Prostate gland (tissue), 2 donors: ENCODE measurements around the gene SF3B2. TPM values are rescaled to one million over a fixed set of nuclear protein-coding genes. Genes with fewer than 3 reads are reported as not detected.

ENCODE experiments used
- DNase-seq: peaks from one replicate; pipeline ENCODE4 v3.0.0-alpha.2; 2019; ENCODE audit warnings: low spot score
- H3K27ac ChIP-seq, 2 donors: fragments of 200-600 bp; sonication (generic); 2 replicates each; pipeline ENCODE4 v1.5.1; 2017 to 2019
- H3K27me3 ChIP-seq: fragments of 200-600 bp; sonication (generic); replicated peaks from 2 replicates; pipeline ENCODE4 v1.5.1; 2019; ENCODE audit not compliant: insufficient read depth
- H3K36me3 ChIP-seq, 2 donors: fragments of 200-600 bp; sonication (generic); 1 replicate in 1 of 2; 2 replicates in 1 of 2; pipeline versions ENCODE4 v1.5.1 to v1.8.1; 2017 to 2019
- H3K4me1 ChIP-seq: fragments of 200-600 bp; sonication (generic); replicated peaks from 2 replicates; pipeline ENCODE4 v1.5.1; 2019
- H3K4me3 ChIP-seq, 2 donors: fragments of 200-600 bp; sonication (generic); 2 replicates each; pipeline ENCODE4 v1.5.1; 2017 to 2019
- H3K9me3 ChIP-seq: fragments of 200-600 bp; sonication (generic); 2 replicates; pipeline ENCODE4 v1.5.1; 2017
- CTCF ChIP-seq, 4 experiments: fragments of 200-600 bp in 2 of 4; fragments of 450-650 bp in 2 of 4; sonication (generic) in 2 of 4; IDR thresholded peaks; 1 replicate in 3 of 4; 2 replicates in 1 of 4; pipeline ENCODE4 v1.5.1; 2016 to 2019; ENCODE audit warnings: antibody characterized with exemption in 4 of 4, mild to moderate bottlenecking in 2 of 4, moderate library complexity in 2 of 4
- POLR2A ChIP-seq: fragments of 450-650 bp; IDR thresholded peaks from one replicate; pipeline ENCODE4 v1.6.1; 2016; ENCODE audit warnings: antibody characterized with exemption, mild to moderate bottlenecking
- POLR2AphosphoS5 ChIP-seq: sonication (generic); formaldehyde crosslinking; IDR thresholded peaks from one replicate; pipeline ENCODE4 v1.6.1; 2017; ENCODE audit warnings: antibody characterized with exemption
- WGBS: methylation state at CpG from one replicate; pipeline ENCODE4 v1.1.5; 2018; 5-methylcytosine and 5-hydroxymethylcytosine counted together
- intact Hi-C: fragments of 100-400 bp; cut with DNase I; formaldehyde crosslinking; loops from one replicate; pipeline ENCODE4 v1.14.2; 2022
- total RNA-seq, 2 donors: library from RNA; depleted of rRNA; stranded (reverse); fragments of >200 nt; gene quantifications; one replicate each; pipeline ENCODE4 v1.1.0, GENCODE V29; 2016

The SF3B2 gene
- total RNA-seq, 2 donors from 2014 or later, result 130 to 212 TPM

DNA sequence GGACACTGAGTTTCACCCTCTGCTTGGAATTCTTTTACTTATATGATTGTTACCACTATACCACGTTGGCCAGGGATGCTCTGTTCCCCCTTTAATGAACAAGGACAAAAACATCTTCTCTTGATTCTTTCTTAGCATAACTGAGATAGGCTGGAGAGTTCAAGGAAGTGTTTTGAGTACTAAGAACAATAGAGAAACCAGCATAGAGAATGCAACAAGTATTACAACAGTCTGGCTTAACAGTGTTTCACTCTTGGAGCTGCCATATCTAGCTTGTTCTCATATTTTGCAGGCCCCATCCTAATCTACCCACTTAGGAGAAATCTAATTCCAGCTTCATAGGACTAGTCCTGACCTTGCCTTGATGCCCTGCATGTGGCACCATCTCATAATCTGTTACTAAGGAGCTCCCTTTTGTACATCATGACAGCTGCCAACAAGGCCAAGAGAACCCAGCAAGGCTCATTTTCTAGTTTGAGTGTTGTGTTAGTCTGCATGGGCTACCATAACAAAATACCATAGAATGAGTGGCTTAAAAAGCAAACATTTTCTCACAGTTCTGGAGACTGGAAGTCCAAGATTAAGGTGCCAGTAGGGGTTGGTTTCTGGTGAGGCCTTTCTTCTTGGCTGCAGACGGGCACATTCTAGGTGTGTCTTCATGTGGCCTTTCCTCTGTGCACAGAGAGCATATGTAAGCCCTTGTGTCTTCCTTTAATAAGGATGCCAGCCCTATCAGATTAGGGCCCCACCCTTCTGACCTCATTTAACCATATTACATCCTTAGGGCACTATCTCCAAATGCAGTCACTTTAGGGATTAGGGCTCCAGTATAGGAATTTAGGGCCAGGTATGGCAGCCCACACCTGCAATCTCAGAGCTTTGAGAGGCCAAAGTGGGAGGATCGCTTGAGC is 55.7 kb downstream of the SF3B2 start:
- DNase-seq, result no peak
- Histone ChIP-seq H3K4me1 (peaks cover 7% of the 10 kb centered on the region), H3K9me3 (no peaks in the 10 kb centered on the region), H3K27ac (no peak overlapping the region), H3K4me3 (no peak overlapping the region), H3K36me3 (no peaks in the 10 kb centered on the region), H3K27me3 (no peaks in the 10 kb centered on the region)
- WGBS, result 85% methylated on average over 3 of the region's 3 CpGs
- no peak for TF ChIP-seq POLR2A
- no peak for TF ChIP-seq CTCF (IDR thresholded peaks at IDR 0.05)
- no peak for TF ChIP-seq POLR2AphosphoS5
- intact Hi-C loops, result no loop called here

DNA sequence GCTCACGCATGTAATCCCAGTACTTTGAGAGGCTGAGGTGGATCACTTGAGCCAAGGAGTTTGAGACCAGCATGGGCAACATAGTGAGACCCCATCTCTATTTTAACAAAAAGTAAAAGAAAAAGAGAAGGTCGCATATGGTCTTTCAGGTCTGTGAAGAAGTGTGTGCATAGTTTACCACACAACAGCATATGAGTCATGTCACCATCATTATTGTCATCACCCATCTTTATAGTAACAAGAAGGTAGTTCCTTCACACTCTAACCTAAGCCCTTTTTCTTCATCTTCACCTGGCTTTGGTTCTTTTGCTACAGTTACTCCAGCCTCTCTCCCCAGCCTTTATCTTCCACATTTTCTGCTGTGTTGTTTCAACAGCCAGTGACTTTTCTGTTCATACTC is 57.1 kb downstream of the SF3B2 start:
- intact Hi-C loops, result no loop called here
- WGBS, result 92% methylated on average over 2 of the region's 2 CpGs

DNA sequence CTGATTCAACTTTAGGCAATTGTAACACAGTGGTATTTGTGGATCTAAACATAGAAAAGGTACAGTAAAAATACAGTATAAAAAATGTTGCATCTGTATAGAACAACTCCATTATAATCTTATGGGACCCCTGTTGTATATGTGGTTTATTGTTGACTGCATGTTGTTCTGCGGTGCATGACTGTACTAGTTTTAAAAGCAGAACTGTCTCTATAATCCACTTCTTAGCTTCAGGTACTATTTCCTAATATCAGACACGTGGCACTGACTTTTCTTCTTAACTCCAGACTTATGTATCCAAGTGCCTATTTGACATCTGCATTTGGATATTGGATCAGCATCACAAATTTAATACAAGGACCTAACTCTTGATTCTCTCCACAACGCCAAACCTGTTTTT is 59.0 kb downstream of the SF3B2 start:
- H3K4me3 ChIP-seq, result no peak overlapping the region
- no peak overlapping the region for H3K27ac ChIP-seq
- no peaks in the 10 kb centered on the region for H3K9me3 ChIP-seq
- 76% methylated on average over 3 of the region's 3 CpGs for WGBS
- intact Hi-C loops, result no loop called here
- no peaks in the 10 kb centered on the region for H3K27me3 ChIP-seq
- TF ChIP-seq CTCF (IDR thresholded peaks at IDR 0.05) (no peak), POLR2A (no peak), POLR2AphosphoS5 (no peak)
- no peak for DNase-seq
- H3K4me1 ChIP-seq, result peaks cover 7% of the 10 kb centered on the region
- H3K36me3 ChIP-seq, result no peaks in the 10 kb centered on the region

More for the DNA sequence above, 57.1 kb downstream of the SF3B2 start:
- no peak overlapping the region for H3K4me3 ChIP-seq
- no peaks in the 10 kb centered on the region for H3K36me3 ChIP-seq
- DNase-seq, result no peak
- TF ChIP-seq POLR2A (no peak), CTCF (IDR thresholded peaks at IDR 0.05) (no peak), POLR2AphosphoS5 (no peak)
- H3K4me1 ChIP-seq, result peaks cover 7% of the 10 kb centered on the region
- H3K27ac ChIP-seq, result no peak overlapping the region
- H3K27me3 ChIP-seq, result no peaks in the 10 kb centered on the region
- no peaks in the 10 kb centered on the region for H3K9me3 ChIP-seq

- TF ChIP-seq POLR2AphosphoS5 (no peak), CTCF (IDR thresholded peaks at IDR 0.05) (no peak), POLR2A (no peak)
- no peak for DNase-seq
- no peaks in the 10 kb centered on the region for H3K9me3 ChIP-seq
- peaks cover 7% of the 10 kb centered on the region for H3K4me1 ChIP-seq
- no peak overlapping the region for H3K4me3 ChIP-seq
- H3K27ac ChIP-seq, result no peak overlapping the region
- no peaks in the 10 kb centered on the region for H3K36me3 ChIP-seq
- H3K27me3 ChIP-seq, result no peaks in the 10 kb centered on the region
- 82% methylated on average over 9 of the region's 9 CpGs for WGBS
- intact Hi-C loops, result no loop called here
These were observed 59.9 kb downstream of the SF3B2 start for GRCh38 chr11:66112041-66112491.
